ENCODE measurements around the gene ABCC3. TPM values are rescaled to one million over a fixed set of nuclear protein-coding genes. Genes with fewer than 3 reads are reported as not detected.
"Not testable (repeated sequence)": the region's sequence is repeated elsewhere in the genome, so short reads cannot be mapped to it uniquely, and the experiment has no call there.

ABCC3 gene
- total RNA-seq, 4 donors from 2014 or later = 25.8 to 47.5 (median 35.2) TPM

DNA sequence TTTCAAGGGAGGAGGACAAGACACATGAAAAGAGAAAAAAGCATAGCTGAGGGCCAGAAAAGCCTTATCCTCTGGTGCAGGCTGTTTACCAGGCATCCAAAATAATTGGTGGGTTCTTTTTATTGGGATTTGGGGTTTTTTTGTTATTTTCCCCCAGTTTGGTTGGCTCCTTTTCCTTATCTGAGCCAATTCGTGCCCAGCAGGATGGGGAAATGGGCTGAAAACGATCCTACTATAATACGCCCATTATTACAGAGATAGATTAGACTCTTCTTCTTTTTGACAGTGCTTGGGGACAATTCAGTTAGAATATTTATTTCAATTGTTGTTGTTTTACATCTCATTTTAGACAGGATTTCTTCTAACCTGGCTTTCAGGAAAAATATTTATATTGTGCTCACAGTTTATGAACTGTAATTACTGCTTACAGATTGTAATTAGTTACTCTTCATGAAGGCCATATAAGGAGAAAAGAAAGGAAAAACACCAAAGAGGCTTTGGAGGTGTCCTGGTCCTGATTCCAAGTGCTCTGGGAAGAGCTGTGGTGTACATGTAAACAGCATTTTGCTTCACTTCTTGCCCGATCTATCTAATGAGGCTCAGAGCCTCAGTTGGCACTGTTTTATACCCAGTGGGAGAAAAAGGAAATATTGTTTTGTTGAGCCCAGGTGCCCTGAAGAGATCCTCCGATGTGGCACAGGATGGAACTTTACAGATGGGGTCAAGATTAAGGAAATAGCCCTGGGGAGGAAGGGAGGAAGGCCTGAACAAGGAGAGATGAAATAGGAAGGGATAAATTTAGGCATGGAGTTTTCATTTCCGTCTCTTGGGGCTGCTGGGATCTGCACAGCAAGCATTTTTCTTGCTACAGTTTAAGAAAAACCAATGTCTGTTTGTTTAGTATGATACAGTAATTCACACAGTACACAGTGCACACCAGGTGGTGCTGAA lies 73.6 kb downstream of the ABCC3 start:
- DNase-seq (ENCODE audit: low spot score in 2 of 2) = no peak
- 2 to 3% methylated on average over 6 of the region's 6 CpGs for WGBS, 2 donors
- intact Hi-C loops (cut with DNase I; ENCODE audit: low total_unique reads) = no loop called here
- peak overlapping the region; percentile 34 for H3K4me3 ChIP-seq (ENCODE audit: low read depth, poor library complexity, severe bottlenecking)
- TF ChIP-seq, protein P1, sequence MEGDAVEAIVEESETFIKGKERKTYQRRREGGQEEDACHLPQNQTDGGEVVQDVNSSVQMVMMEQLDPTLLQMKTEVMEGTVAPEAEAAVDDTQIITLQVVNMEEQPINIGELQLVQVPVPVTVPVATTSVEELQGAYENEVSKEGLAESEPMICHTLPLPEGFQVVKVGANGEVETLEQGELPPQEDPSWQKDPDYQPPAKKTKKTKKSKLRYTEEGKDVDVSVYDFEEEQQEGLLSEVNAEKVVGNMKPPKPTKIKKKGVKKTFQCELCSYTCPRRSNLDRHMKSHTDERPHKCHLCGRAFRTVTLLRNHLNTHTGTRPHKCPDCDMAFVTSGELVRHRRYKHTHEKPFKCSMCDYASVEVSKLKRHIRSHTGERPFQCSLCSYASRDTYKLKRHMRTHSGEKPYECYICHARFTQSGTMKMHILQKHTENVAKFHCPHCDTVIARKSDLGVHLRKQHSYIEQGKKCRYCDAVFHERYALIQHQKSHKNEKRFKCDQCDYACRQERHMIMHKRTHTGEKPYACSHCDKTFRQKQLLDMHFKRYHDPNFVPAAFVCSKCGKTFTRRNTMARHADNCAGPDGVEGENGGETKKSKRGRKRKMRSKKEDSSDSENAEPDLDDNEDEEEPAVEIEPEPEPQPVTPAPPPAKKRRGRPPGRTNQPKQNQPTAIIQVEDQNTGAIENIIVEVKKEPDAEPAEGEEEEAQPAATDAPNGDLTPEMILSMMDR (IDR thresholded peaks at IDR 0.05) = no peak
- TF ChIP-seq POLR2A (IDR thresholded peaks at IDR 0.05) = no peak

DNA sequence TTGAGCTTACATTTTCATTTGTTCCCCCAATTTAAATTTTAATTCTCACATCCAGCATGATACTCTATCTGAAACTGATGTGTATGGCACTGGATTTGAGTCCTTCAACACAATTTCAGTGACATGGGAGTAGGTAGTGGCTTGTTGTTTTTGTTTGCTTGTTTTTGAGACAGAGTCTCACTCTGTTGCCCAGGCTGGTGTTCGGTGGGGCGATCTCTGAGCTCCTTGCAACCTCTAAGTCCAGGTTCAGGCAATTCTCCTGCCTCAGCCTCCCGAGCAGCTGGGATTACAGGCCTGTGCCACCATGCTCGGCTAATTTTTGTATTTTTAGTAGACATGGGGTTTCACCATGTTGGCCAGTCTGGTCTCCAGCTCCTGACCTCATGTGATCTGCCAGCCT lies 74.4 kb downstream of the ABCC3 start:
- intact Hi-C loops (cut with DNase I; ENCODE audit: low total_unique reads); DNase-seq (ENCODE audit: low spot score in 2 of 2): not testable (repeated sequence)

DNA sequence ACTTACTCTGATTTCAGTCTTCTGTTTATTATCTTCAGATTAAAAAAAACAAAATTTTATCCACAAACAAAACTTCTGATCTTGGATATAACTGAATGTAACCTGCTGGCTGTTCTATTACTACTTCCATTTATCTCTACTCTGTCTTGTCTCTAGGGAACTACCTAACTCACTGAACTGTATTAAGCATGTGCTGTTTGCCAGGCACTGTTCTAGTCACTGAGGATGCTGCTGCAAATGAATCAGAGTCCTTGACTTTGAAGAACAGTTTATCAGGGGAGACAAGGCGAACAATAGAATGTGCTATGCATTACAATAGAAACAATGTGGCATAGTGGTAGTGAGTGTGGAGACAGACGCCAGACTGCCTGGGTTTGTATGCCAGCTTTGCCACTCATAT lies 75.3 kb downstream of the ABCC3 start:
- TF ChIP-seq, protein P1 (IDR thresholded peaks at IDR 0.05) = no peak
- no peak for TF ChIP-seq POLR2A (IDR thresholded peaks at IDR 0.05)
- 75 to 78% methylated on average over 2 of the region's 2 CpGs for WGBS, 2 donors
- no peak for DNase-seq (ENCODE audit: low spot score in 2 of 2)
- intact Hi-C loops (cut with DNase I; ENCODE audit: low total_unique reads) = no loop called here
- H3K4me3 ChIP-seq (ENCODE audit: low read depth, poor library complexity, severe bottlenecking) = no peak overlapping the region

More for the DNA sequence above, 74.4 kb downstream of the ABCC3 start:
- WGBS, 2 donors = 68 to 77% methylated on average over 4 of the region's 4 CpGs
- not testable (repeated sequence) for H3K4me3 ChIP-seq (ENCODE audit: low read depth, poor library complexity, severe bottlenecking)

DNA sequence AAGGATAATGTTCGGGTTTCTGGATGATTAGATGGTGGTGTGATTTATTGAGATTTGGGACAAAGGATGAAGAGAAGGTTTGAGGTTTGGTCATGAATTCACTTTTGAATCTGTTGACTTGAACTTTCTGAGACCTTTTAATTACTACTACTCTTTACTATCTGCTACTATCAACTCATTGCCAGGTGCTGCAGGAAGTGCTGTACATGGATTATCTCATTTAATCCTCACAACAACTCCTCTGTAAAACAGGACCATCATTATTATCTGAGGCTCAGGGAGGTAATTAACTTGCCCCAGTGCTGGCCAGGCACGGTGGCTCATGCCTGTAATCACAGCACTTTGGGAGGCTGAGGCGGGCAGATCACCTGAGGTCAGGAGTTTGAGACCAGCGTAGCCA lies 76.0 kb downstream of the ABCC3 start:
- no peak for TF ChIP-seq POLR2A (IDR thresholded peaks at IDR 0.05)
- TF ChIP-seq, protein P1 (IDR thresholded peaks at IDR 0.05) = no peak
- no peak overlapping the region for H3K4me3 ChIP-seq (ENCODE audit: low read depth, poor library complexity, severe bottlenecking)
- WGBS, 2 donors = 74 to 75% methylated on average over 4 of the region's 4 CpGs
- no peak for DNase-seq (ENCODE audit: low spot score in 2 of 2)
- intact Hi-C loops (cut with DNase I; ENCODE audit: low total_unique reads) = no loop called here

DNA sequence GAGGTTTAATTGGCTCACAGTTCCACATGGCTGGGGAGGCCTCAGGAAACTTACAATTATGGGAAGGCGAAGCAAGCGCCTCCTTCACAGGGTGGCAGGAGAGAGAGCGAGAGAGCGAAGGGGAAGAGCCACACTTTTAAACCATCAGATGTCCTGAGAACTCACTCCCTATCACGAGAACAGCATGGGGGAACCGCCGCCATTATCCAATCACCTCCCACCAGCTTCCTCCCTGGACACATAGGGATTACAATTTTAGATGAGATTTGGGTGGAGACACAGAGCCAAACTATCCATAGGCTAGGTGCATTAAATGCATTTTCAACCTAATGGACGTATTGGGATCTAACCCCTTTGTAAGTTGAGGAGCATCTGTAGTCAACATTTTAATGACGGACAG lies 78.0 kb downstream of the ABCC3 start:
- intact Hi-C loops (cut with DNase I; ENCODE audit: low total_unique reads) = no loop called here
- WGBS, 2 donors = 87 to 88% methylated on average over 9 of the region's 9 CpGs
- TF ChIP-seq, protein P1 (IDR thresholded peaks at IDR 0.05) = no peak
- TF ChIP-seq POLR2A (IDR thresholded peaks at IDR 0.05) = no peak
- no peak overlapping the region for H3K4me3 ChIP-seq (ENCODE audit: low read depth, poor library complexity, severe bottlenecking)
- DNase-seq (ENCODE audit: low spot score in 2 of 2) = no peak

DNA sequence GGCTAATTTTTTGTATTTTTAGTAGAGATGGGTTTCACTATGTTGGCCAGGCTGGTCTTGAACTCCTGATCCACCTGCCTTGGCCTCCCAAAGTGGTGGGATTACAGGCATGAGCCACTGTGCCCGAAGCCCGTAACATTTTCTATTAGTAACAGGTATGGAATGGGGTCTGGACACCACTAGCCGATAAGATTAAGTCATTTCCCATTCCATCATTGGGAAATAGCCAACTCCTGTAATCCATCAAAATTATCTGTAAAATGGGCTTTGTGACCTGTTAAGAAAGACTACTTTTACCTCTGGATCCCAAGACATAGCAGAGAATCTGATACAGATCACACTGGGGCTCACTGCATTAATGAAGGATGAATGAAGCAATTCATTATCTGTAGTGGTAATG lies 80.8 kb downstream of the ABCC3 start:
- no peak for TF ChIP-seq POLR2A (IDR thresholded peaks at IDR 0.05)
- TF ChIP-seq, protein P1 (IDR thresholded peaks at IDR 0.05) = no peak
- intact Hi-C loops (cut with DNase I; ENCODE audit: low total_unique reads) = no loop called here
- DNase-seq (ENCODE audit: low spot score in 2 of 2) = no peak
- no peak overlapping the region for H3K4me3 ChIP-seq (ENCODE audit: low read depth, poor library complexity, severe bottlenecking)
- WGBS, 2 donors = 93 to 100% methylated on average over 3 of the region's 3 CpGs

Data from lower leg skin (tissue), 4 donors.